HEK293 (cell line): Measurements from ENCODE around the gene EFEMP2.
A peak's percentile ranks its signal among the peaks of the same experiment; 100 is the strongest.

Experiments used
- CTCF ChIA-PET: fragments of 350-600 bp; formaldehyde crosslinking; extraction: SDS; loops from one replicate; lab custom pipeline; 2021; ENCODE audit warnings: antibody characterized with exemption; lab: Yijun Ruan, JAX
- POLR2A ChIA-PET: fragments of 300-600 bp; formaldehyde crosslinking; extraction: SDS; loops from one replicate; lab custom pipeline; 2020; ENCODE audit warnings: antibody characterized with exemption, inconsistent platforms; lab: Yijun Ruan, JAX
- H3K27ac ChIP-seq: fragments of 200-500 bp; sonication (Bioruptor generic); 2 replicates; pipeline ENCODE4 v1.5.1; 2014; ENCODE audit warnings: low read depth, low read length, control low read depth, inconsistent platforms; ENCODE audit errors: extremely low read depth
- H3K36me3 ChIP-seq, 2 experiments: fragments of 200-500 bp in 1 of 2; sonication (Bioruptor generic) in 1 of 2; 1 replicate in 1 of 2; 2 replicates in 1 of 2; pipeline ENCODE4 v1.5.1; 2014 to 2017; ENCODE audit warnings: inconsistent platforms in 2 of 2, low read length in 2 of 2; ENCODE audit not compliant: control insufficient read depth in 2 of 2, insufficient read depth in 1 of 2
- H3K4me1 ChIP-seq: fragments of 200-500 bp; sonication (Bioruptor generic); 2 replicates; pipeline ENCODE4 v1.5.1; 2014; ENCODE audit warnings: mild to moderate bottlenecking, low read length, inconsistent platforms; ENCODE audit not compliant: control insufficient read depth, insufficient read depth
- H3K4me3 ChIP-seq: 2 replicates; pipeline ENCODE4 v1.5.1; 2011; ENCODE audit warnings: low read depth, mild to moderate bottlenecking, control low read depth, low read length, moderate library complexity
- H3K9me3 ChIP-seq: fragments of 200-500 bp; sonication (Bioruptor generic); 2 replicates; pipeline ENCODE4 v1.5.1; 2014; ENCODE audit warnings: low read depth, low read length, inconsistent platforms; ENCODE audit not compliant: control insufficient read depth, insufficient read depth
- KLF7 ChIP-seq: fragments of 450-650 bp; formaldehyde crosslinking; IDR thresholded peaks from 2 replicates; pipeline ENCODE4 v1.5.1; 2016; ENCODE audit warnings: missing biosample characterization, missing genetic modification characterization, borderline replicate concordance
- MEIS1 ChIP-seq: sonication (generic); formaldehyde crosslinking; IDR thresholded peaks from 2 replicates; pipeline ENCODE4 v1.8.1; 2022; ENCODE audit warnings: missing genetic modification reagents, mild to moderate bottlenecking, borderline replicate concordance
- YY1 ChIP-seq: fragments of 450-650 bp; formaldehyde crosslinking; IDR thresholded peaks from 2 replicates; pipeline ENCODE4 v1.5.1; 2018; ENCODE audit warnings: missing biosample characterization, missing genetic modification characterization
- ZFHX2 ChIP-seq: fragments of 450-650 bp; formaldehyde crosslinking; conservative IDR thresholded peaks from 2 replicates; pipeline ENCODE4 v1.5.1; 2016; ENCODE audit warnings: missing biosample characterization, missing genetic modification characterization
- ZFP37 ChIP-seq: fragments of 450-650 bp; formaldehyde crosslinking; IDR thresholded peaks from 2 replicates; pipeline ENCODE4 v1.5.1; 2016; ENCODE audit warnings: missing biosample characterization, missing genetic modification characterization
- ZIC2 ChIP-seq: fragments of 450-650 bp; formaldehyde crosslinking; IDR thresholded peaks from 2 replicates; pipeline ENCODE4 v1.5.1; 2016; ENCODE audit warnings: missing biosample characterization, missing genetic modification characterization
- ZNF121 ChIP-seq: fragments of 450-650 bp; formaldehyde crosslinking; IDR thresholded peaks from 2 replicates; pipeline ENCODE4 v1.5.1; 2016; ENCODE audit warnings: missing biosample characterization, missing genetic modification characterization
- ZNF16 ChIP-seq: fragments of 450-650 bp; formaldehyde crosslinking; IDR thresholded peaks from 2 replicates; pipeline ENCODE4 v1.5.1; 2016; ENCODE audit warnings: low read depth, missing biosample characterization, missing genetic modification characterization
- ZNF2 ChIP-seq: fragments of 450-650 bp; formaldehyde crosslinking; IDR thresholded peaks from 2 replicates; pipeline ENCODE4 v1.5.1; 2016; ENCODE audit warnings: missing biosample characterization, missing genetic modification characterization
- ZNF350 ChIP-seq: fragments of 450-650 bp; formaldehyde crosslinking; IDR thresholded peaks from 2 replicates; pipeline ENCODE4 v1.5.0; 2017; ENCODE audit warnings: missing biosample characterization, mild to moderate bottlenecking, missing genetic modification characterization
- ZNF37A ChIP-seq: fragments of 450-650 bp; IDR thresholded peaks from 2 replicates; pipeline ENCODE4 v1.5.1; 2018; ENCODE audit warnings: missing biosample characterization, missing genetic modification characterization
- ZNF473 ChIP-seq: fragments of 450-650 bp; formaldehyde crosslinking; IDR thresholded peaks from 2 replicates; pipeline ENCODE4 v1.5.1; 2017; ENCODE audit warnings: missing biosample characterization, missing genetic modification characterization
- ZNF621 ChIP-seq: fragments of 450-650 bp; formaldehyde crosslinking; IDR thresholded peaks from 2 replicates; pipeline ENCODE4 v1.5.1; 2017; ENCODE audit warnings: missing biosample characterization, missing genetic modification characterization
- ZNF629 ChIP-seq: fragments of 450-650 bp; formaldehyde crosslinking; IDR thresholded peaks from 2 replicates; pipeline ENCODE4 v1.5.1; 2017; ENCODE audit warnings: missing biosample characterization, missing genetic modification characterization
- ZNF677 ChIP-seq: fragments of 450-650 bp; IDR thresholded peaks from 2 replicates; pipeline ENCODE4 v1.5.0; 2018; ENCODE audit warnings: missing biosample characterization, mild to moderate bottlenecking, missing genetic modification characterization, moderate library complexity
- ZNF837 ChIP-seq: fragments of 450-650 bp; formaldehyde crosslinking; IDR thresholded peaks from 2 replicates; pipeline ENCODE4 v1.5.1; 2016; ENCODE audit warnings: missing biosample characterization, missing genetic modification characterization
- ZNF843 ChIP-seq: fragments of 450-650 bp; formaldehyde crosslinking; IDR thresholded peaks from 2 replicates; pipeline ENCODE4 v1.5.1; 2016; ENCODE audit warnings: missing biosample characterization, missing genetic modification characterization
- ZSCAN30 ChIP-seq: fragments of 450-650 bp; IDR thresholded peaks from 2 replicates; pipeline ENCODE4 v1.5.1; 2018; ENCODE audit warnings: missing biosample characterization, mild to moderate bottlenecking, missing genetic modification characterization, moderate library complexity
- TF ChIP-seq, protein P1 (sequence below): fragments of 450-650 bp; formaldehyde crosslinking; IDR thresholded peaks from 2 replicates; pipeline ENCODE4 v1.5.1; 2016; ENCODE audit warnings: missing biosample characterization, missing genetic modification characterization
- TF ChIP-seq, protein P2 (sequence below): fragments of 450-650 bp; formaldehyde crosslinking; IDR thresholded peaks from 2 replicates; pipeline ENCODE4 v1.5.1; 2016; ENCODE audit warnings: missing biosample characterization, missing genetic modification characterization
- TF ChIP-seq, protein P3 (sequence below): fragments of 450-650 bp; formaldehyde crosslinking; IDR thresholded peaks from 2 replicates; pipeline ENCODE4 v1.5.1; 2016; ENCODE audit warnings: missing biosample characterization, missing genetic modification characterization
- TF ChIP-seq, protein P4 (sequence below): fragments of 450-650 bp; formaldehyde crosslinking; IDR thresholded peaks from 2 replicates; pipeline ENCODE4 v1.5.1; 2016; ENCODE audit warnings: missing biosample characterization, missing genetic modification characterization
- TF ChIP-seq, protein P5 (sequence below): fragments of 450-650 bp; IDR thresholded peaks from 2 replicates; pipeline ENCODE4 v1.5.1; 2018; ENCODE audit warnings: missing biosample characterization, mild to moderate bottlenecking, missing genetic modification characterization
- TF ChIP-seq, protein P6 (sequence below): fragments of 450-650 bp; formaldehyde crosslinking; IDR thresholded peaks from 2 replicates; pipeline ENCODE4 v1.5.1; 2016; ENCODE audit warnings: missing biosample characterization, missing genetic modification characterization
- TF ChIP-seq, protein P7 (sequence below): fragments of 450-650 bp; formaldehyde crosslinking; IDR thresholded peaks from 2 replicates; pipeline ENCODE4 v1.5.1; 2016; ENCODE audit warnings: missing biosample characterization, missing genetic modification characterization

Gene EFEMP2

DNA sequence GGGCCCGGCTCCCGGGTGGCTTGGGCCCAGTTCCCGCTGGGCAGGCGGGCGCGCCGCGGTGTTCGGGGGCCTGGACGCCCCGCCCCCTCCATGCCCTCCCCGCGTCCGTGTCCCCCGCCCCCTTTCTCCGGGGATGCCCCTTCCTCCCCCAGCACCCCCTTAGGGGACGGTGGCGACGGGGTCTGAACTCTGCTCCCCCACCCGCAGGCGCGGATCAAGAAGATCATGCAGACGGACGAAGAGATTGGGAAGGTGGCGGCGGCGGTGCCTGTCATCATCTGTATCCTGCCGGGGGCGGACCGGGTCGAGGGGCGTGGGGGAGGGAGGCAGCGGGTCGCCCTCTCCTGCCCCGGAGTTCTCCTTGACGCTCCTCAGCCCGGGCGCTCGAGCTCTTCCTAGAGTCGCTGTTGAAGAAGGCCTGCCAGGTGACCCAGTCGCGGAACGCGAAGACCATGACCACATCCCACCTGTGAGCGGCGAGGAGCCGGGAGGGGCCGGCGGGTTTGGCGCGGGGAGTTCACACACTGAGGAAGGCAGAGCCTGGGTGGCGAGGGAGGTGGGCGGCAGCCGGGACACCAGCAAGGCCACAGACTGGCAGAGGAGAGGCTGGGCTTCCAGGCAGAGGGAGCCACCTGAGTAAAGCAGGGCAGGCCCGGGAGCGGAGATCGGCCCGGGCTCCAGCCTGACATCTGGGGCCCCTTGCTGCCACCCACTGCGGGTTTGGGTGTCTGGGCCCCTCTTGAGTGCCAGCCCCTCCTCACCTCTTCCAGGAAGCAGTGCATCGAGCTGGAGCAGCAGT, 47.2 kb upstream of the EFEMP2 start:
- no peak overlapping the region; the same call in 1 of the 2 replicates for H3K27ac ChIP-seq
- peaks cover 0 to 14% of the 10 kb centered on the region in 2 experiments; a peak in 2 of 3 replicates for H3K36me3 ChIP-seq
- CTCF ChIA-PET = interaction anchor here (0.7 kb wide), 2 partner anchors 13 to 23 kb away, joined by 3 to 5 read pairs; no protein-coding TSS in a partner anchor
- no peak for TF ChIP-seq ZNF121
- TF ChIP-seq MEIS1 (CRISPR knock-in tag) = no peak
- no peak for TF ChIP-seq ZNF621 (tag by site-specific recombination)
- TF ChIP-seq ZNF843 = no peak
- no peak for TF ChIP-seq ZNF837 (tag by site-specific recombination)
- TF ChIP-seq, protein P1, sequence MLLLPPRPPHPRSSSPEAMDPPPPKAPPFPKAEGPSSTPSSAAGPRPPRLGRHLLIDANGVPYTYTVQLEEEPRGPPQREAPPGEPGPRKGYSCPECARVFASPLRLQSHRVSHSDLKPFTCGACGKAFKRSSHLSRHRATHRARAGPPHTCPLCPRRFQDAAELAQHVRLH = no peak
- TF ChIP-seq ZSCAN30 (tag by site-specific recombination) = no peak
- TF ChIP-seq, protein P2, sequence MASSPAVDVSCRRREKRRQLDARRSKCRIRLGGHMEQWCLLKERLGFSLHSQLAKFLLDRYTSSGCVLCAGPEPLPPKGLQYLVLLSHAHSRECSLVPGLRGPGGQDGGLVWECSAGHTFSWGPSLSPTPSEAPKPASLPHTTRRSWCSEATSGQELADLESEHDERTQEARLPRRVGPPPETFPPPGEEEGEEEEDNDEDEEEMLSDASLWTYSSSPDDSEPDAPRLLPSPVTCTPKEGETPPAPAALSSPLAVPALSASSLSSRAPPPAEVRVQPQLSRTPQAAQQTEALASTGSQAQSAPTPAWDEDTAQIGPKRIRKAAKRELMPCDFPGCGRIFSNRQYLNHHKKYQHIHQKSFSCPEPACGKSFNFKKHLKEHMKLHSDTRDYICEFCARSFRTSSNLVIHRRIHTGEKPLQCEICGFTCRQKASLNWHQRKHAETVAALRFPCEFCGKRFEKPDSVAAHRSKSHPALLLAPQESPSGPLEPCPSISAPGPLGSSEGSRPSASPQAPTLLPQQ (tag by site-specific recombination) = peak; percentile 67; the same call in 1 of the 2 replicates
- 0 out of 2 replicates have a peak, but pooled peaks have one; percentile 2 for TF ChIP-seq YY1 (tag by site-specific recombination)
- TF ChIP-seq ZNF629 = 0 out of 2 replicates have a peak, but pooled peaks have one; percentile 1
- TF ChIP-seq, protein P3, sequence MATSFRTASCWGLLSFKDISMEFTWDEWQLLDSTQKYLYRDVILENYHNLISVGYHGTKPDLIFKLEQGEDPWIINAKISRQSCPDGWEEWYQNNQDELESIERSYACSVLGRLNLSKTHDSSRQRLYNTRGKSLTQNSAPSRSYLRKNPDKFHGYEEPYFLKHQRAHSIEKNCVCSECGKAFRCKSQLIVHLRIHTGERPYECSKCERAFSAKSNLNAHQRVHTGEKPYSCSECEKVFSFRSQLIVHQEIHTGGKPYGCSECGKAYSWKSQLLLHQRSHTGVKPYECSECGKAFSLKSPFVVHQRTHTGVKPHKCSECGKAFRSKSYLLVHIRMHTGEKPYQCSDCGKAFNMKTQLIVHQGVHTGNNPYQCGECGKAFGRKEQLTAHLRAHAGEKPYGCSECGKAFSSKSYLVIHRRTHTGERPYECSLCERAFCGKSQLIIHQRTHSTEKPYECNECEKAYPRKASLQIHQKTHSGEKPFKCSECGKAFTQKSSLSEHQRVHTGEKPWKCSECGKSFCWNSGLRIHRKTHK (tag by site-specific recombination) = no peak
- TF ChIP-seq, protein P4, sequence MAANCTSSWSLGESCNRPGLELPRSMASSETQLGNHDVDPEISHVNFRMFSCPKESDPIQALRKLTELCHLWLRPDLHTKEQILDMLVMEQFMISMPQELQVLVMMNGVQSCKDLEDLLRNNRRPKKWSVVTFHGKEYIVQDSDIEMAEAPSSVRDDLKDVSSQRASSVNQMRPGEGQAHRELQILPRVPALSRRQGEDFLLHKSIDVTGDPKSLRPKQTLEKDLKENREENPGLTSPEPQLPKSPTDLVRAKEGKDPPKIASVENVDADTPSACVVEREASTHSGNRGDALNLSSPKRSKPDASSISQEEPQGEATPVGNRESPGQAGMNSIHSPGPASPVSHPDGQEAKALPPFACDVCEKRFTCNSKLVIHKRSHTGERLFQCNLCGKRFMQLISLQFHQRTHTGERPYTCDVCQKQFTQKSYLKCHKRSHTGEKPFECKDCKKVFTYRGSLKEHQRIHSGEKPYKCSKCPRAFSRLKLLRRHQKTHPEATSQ (tag by site-specific recombination) = no peak
- no peak for TF ChIP-seq ZNF16 (tag by site-specific recombination)
- TF ChIP-seq ZNF37A = no peak
- TF ChIP-seq, protein P5, sequence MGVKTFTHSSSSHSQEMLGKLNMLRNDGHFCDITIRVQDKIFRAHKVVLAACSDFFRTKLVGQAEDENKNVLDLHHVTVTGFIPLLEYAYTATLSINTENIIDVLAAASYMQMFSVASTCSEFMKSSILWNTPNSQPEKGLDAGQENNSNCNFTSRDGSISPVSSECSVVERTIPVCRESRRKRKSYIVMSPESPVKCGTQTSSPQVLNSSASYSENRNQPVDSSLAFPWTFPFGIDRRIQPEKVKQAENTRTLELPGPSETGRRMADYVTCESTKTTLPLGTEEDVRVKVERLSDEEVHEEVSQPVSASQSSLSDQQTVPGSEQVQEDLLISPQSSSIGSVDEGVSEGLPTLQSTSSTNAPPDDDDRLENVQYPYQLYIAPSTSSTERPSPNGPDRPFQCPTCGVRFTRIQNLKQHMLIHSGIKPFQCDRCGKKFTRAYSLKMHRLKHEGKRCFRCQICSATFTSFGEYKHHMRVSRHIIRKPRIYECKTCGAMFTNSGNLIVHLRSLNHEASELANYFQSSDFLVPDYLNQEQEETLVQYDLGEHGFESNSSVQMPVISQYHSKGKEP = no peak
- TF ChIP-seq ZNF2 (tag by site-specific recombination) = no peak
- no peak for TF ChIP-seq ZNF473 (tag by site-specific recombination)
- TF ChIP-seq, protein P6, sequence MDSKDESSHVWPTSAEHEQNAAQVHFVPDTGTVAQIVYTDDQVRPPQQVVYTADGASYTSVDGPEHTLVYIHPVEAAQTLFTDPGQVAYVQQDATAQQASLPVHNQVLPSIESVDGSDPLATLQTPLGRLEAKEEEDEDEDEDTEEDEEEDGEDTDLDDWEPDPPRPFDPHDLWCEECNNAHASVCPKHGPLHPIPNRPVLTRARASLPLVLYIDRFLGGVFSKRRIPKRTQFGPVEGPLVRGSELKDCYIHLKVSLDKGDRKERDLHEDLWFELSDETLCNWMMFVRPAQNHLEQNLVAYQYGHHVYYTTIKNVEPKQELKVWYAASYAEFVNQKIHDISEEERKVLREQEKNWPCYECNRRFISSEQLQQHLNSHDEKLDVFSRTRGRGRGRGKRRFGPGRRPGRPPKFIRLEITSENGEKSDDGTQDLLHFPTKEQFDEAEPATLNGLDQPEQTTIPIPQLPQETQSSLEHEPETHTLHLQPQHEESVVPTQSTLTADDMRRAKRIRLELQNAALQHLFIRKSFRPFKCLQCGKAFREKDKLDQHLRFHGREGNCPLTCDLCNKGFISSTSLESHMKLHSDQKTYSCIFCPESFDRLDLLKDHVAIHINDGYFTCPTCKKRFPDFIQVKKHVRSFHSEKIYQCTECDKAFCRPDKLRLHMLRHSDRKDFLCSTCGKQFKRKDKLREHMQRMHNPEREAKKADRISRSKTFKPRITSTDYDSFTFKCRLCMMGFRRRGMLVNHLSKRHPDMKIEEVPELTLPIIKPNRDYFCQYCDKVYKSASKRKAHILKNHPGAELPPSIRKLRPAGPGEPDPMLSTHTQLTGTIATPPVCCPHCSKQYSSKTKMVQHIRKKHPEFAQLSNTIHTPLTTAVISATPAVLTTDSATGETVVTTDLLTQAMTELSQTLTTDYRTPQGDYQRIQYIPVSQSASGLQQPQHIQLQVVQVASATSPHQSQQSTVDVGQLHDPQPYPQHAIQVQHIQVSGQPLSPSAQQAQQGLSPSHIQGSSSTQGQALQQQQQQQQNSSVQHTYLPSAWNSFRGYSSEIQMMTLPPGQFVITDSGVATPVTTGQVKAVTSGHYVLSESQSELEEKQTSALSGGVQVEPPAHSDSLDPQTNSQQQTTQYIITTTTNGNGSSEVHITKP (tag by site-specific recombination) = no peak
- TF ChIP-seq, protein P7, sequence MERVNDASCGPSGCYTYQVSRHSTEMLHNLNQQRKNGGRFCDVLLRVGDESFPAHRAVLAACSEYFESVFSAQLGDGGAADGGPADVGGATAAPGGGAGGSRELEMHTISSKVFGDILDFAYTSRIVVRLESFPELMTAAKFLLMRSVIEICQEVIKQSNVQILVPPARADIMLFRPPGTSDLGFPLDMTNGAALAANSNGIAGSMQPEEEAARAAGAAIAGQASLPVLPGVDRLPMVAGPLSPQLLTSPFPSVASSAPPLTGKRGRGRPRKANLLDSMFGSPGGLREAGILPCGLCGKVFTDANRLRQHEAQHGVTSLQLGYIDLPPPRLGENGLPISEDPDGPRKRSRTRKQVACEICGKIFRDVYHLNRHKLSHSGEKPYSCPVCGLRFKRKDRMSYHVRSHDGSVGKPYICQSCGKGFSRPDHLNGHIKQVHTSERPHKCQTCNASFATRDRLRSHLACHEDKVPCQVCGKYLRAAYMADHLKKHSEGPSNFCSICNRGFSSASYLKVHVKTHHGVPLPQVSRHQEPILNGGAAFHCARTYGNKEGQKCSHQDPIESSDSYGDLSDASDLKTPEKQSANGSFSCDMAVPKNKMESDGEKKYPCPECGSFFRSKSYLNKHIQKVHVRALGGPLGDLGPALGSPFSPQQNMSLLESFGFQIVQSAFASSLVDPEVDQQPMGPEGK = peak; percentile 12; the same call in 1 of the 2 replicates
- no peak for TF ChIP-seq ZNF677 (tag by site-specific recombination)
- TF ChIP-seq ZNF350 = no peak
- TF ChIP-seq ZIC2 = peak; percentile 4; the same call in 1 of the 2 replicates
- no peak for TF ChIP-seq ZFP37
- no peak for TF ChIP-seq KLF7 (tag by site-specific recombination)
- TF ChIP-seq ZFHX2 = peak; percentile 67

More for the DNA sequence above, 47.2 kb upstream of the EFEMP2 start:
- Histone ChIP-seq H3K9me3 (no peaks in the 10 kb centered on the region), H3K4me3 (peak overlapping the region; percentile 74), H3K4me1 (no peaks in the 10 kb centered on the region; the same call in 1 of the 2 replicates)
- POLR2A ChIA-PET = interaction anchor here (0.6 to 2.3 kb wide), 2 partner anchors 30 to 32 kb away, joined by 3 to 12 read pairs; partner anchors contain the start of genes CCDC85B and FIBP
